Astrocyte of the cerebellum (primary cell): Measurements from ENCODE around the gene PALLD.

Source experiments
- DNase-seq: peaks from one replicate; pipeline ENCODE4 v3.0.0-alpha.2; 2011; ENCODE audit warnings: low read depth
- H3K4me3 ChIP-seq: 2 replicates; pipeline ENCODE4 v1.5.1; 2011; ENCODE audit warnings: mild to moderate bottlenecking, low read depth, low read length, moderate library complexity
- CTCF ChIP-seq: IDR thresholded peaks from 2 replicates; pipeline ENCODE4 v1.5.1; 2012; ENCODE audit warnings: low read length, low read depth, moderate library complexity, mild to moderate bottlenecking; ENCODE audit errors: missing control alignments
- in situ Hi-C: cut with HindIII; loops from 2 replicates; pipeline ENCODE4 v1.10.0; 2017; ENCODE audit warnings: low sequenced_read_pairs

PALLD gene

DNA sequence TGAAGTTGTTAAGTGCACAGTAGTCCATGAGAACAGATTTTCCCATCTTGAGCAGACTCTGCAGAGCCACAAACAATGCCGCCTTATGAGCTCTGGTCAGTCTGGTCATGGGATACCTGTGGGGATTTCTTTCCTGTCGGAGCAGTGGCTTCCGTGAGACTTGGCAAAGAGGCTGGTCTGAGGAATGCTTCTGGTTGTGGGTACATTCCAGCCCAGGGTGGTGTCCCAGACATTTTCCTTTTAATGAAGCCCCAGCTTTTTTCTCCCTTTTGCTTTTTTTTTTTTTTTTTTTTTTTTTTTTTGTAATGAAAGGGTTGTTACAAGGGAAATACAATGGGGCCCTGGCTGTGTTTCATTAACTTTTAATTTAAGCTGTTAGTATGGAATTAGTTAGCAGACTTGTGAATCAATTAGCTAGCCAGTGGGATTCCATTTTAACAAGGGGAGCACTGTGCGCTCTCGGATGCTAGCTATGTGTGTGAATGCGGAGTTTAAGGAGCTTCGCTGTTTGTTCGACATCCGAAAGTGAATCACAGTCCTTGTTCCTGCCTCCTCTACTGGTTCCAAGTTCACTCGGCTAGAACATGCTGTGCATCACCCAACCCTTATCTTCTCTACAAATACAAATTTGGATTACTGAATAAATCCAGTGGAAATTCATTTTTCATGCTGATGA lies 288.1 kb downstream of the PALLD start:
- TF ChIP-seq CTCF = no peak
- peak; percentile 76 for DNase-seq
- no peak overlapping the region for H3K4me3 ChIP-seq
- in situ Hi-C loops = loop anchor here (5.0 kb wide), 1 partner anchor 73 kb away; no protein-coding TSS in a partner anchor

DNA sequence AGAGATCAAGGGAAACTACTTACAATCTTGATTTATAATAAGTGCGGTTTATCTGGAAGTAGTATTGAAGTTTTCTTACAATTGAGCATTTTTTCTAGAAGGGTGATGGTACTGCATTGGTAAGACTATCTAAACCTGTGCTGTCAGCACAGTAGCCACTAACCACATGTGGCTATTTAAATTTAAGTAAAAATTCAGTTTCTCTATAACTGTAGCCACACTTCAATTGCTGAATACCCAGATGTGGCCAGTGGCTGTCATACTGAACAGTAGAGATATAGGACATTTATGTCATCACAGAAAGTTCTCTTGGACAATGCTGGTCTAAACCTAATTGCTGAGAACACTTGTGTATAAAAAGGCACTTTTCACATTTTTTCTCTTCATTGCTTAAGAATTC lies 290.5 kb downstream of the PALLD start:
- H3K4me3 ChIP-seq = no peak overlapping the region
- no peak for DNase-seq
- in situ Hi-C loops = loop anchor here (5.0 kb wide), 1 partner anchor 75 kb away; no protein-coding TSS in a partner anchor
- TF ChIP-seq CTCF = no peak

DNA sequence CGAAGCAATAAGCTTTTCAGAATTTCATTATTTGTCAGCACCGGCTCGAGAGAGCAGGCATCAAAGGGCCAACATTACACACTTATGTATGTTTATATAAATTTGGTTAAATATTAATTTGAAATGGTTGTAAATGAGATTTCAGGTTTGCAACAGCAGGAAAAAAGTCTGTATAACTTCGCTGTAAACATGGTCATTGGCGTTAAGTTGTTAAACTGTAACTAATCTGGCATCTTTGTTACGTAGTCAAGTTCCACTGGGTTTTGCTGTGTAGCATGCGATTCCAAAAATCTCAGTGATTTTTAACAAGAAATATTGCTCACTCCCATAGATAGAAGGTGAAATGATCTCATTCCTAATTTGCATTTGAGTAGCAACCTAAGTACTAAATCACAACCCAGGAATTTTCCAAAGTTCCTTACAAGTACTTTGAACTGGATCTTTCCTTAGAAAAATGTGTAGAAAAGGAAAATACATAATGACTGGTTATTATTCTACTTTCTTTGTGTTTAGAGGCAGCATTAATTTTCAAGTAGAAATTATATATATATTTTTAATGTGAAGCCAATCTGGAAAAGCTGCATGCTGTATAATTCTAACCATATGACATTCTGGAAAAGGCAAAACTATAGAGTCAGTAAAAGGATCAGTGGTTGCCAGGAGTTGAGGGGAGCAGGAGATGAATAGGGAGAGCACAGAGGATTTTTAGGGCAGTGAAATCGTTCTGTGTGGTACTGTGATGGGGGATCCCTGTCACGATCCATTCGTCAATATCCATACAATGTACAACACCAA lies 291.1 kb downstream of the PALLD start:
- peak; percentile 94 for DNase-seq
- in situ Hi-C loops = loop anchor here (5.0 kb wide), 1 partner anchor 76 kb away; no protein-coding TSS in a partner anchor
- TF ChIP-seq CTCF = no peak
- H3K4me3 ChIP-seq = no peak overlapping the region

DNA sequence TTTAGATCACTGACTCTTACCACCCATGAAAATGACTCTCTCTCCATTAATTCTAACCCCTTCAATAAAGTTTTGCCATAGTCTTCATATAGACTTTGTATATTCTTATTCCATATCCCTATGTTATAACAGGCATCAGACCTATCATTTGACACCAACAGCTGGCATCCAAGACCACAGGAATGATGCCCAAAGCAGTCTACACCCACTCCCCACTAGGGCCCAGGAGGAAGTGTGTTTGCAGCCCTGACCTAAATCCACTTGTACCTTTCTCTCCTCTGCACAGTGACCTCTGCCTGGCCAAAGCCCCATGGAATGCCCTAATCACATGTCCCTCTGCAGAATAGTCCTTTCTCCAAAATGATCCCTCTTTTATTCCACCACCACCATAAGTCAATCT lies 294.0 kb downstream of the PALLD start:
- H3K4me3 ChIP-seq = no peak overlapping the region
- in situ Hi-C loops = no loop called here
- no peak for TF ChIP-seq CTCF
- no peak for DNase-seq

DNA sequence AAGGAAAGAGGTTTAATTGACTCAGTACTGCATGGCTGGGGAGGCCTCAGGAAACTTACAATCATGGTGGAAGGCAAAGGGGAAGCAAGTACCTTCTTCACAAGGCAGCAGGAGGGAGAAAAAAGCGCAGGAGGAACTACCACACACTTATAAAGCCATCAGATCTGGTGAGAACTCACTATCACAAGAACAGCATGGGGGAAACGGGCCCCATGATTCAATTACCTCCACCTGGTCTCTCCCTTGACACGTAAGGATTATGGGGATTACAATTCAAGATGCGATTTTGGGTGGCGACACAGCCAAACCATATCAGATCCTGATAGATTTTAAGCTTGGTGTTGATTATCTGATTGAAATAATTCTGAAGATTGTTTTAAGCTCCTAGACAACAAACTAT lies 294.5 kb downstream of the PALLD start:
- in situ Hi-C loops = no loop called here
- TF ChIP-seq CTCF = no peak
- DNase-seq = no peak
- no peak overlapping the region for H3K4me3 ChIP-seq

GRCh38 chr4:168793542-168793941 lies 296.7 kb downstream of the PALLD start:
- no peak for DNase-seq
- H3K4me3 ChIP-seq = no peak overlapping the region
- in situ Hi-C loops = no loop called here
- TF ChIP-seq CTCF = no peak
